NCI-H774 (cell line): ENCODE results near the gene PANX2.

ENCODE experiments used
- DNase-seq: peaks from one replicate; lab custom pipeline; 2025; lab: John Stamatoyannopoulos, UW

The PANX2 gene

DNA sequence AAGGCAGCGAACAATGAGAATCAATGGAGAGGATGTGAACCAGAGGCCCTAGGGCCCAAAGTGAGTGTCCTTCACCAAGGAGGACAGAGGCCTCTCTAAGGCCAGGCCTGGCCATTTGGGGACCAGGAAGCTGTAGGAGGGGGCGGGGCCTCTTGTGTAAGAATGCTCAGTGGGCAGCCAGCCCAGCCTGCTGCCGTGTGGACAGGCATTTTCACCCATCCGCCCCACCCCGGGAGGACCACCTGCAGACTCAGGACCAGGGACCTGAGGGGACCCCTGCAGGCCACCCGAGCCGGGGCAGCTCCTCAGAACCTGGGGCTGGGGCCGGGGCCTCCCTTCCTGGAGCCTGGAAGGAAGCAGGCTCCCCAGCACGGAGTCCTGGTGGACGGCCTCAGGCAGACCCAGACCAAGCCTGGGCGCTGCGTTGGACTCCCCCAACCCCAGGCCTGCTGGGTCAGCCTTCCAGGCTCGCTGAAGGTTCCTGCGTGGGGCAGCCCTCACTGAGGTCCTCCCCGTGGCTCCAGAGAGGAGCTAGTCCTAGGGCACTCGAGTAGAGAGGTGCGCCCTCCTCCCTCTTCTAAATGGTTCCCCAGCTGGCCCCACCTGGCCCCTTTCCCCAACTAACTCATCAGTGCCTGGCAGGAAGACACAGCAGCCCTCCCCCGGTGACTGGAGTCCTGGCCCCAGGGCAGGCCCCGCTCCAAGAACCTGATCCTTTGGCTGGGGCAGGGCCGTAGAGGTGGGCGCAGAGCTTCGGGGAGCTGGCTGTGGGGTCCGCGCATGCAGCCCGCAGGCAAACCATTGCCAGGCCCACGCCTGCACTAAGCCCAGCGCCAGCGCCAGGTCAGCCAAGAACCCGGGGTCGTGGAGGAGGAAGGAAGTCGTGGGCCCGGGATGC is 13.7 kb downstream of the PANX2 start:
- no peak for DNase-seq

DNA sequence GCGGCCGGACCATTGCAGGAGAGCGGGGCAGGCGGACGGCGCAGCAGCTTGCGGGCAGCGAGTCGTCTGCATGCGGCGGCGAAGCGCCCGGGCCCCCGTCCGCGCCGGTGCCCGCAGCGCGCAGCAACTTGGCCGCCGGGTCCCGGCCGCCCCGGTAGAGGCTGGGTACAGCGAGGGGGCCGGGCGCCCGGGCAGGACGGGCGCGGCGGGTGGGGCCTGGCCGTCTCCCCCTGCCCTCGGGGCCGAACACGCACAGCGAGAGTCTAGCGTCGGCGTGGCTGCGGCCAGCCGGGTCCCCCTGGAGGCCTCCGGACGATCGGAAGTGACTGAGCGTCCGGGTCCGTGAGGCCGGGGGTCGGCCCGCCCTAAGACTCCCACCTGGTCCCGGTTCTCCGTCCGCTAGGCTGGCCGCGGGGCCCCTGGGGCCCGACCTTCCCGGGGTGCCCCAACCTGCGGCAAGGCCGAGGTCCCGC is 14.4 kb downstream of the PANX2 start:
- DNase-seq = no peak

GRCh38 chr22:50185375-50186087 is 15.0 kb downstream of the PANX2 start, which contains the start of gene TRABD:
Gene TRABD, plus strand, starts transcription at chr22:50185913. Its CDS starts 7,148 bp downstream, at chr22:50193061.
- DNase-seq = peak; percentile 73

DNA sequence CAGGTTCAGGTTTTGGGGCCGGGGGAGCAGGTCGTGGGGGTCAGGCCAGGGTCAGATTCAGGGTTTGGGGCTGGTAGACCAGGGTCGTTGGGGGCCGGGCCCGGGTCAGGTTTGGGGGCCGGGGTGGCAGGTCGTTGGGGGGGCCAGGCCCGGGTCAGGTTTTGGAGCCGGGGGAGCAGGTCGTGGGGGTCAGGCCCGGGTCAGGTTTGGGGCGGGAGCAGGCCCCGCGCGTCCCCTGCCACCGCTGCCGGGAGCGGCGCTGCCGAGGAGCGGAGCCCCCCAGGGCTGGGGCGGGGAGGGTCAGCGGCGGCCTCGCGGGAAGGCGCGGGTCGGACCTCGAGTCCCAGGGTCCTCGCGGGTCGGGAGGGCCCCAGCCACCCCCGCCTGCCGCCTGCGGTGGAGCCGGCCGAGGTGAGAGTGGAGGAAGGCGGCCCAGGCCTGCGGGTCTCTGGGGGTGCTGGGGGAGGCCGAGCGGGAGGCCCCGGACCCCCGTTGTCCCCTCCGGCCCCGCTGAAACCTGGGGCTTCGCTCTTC is 15.7 kb downstream of the PANX2 start:
- no peak for DNase-seq

DNA sequence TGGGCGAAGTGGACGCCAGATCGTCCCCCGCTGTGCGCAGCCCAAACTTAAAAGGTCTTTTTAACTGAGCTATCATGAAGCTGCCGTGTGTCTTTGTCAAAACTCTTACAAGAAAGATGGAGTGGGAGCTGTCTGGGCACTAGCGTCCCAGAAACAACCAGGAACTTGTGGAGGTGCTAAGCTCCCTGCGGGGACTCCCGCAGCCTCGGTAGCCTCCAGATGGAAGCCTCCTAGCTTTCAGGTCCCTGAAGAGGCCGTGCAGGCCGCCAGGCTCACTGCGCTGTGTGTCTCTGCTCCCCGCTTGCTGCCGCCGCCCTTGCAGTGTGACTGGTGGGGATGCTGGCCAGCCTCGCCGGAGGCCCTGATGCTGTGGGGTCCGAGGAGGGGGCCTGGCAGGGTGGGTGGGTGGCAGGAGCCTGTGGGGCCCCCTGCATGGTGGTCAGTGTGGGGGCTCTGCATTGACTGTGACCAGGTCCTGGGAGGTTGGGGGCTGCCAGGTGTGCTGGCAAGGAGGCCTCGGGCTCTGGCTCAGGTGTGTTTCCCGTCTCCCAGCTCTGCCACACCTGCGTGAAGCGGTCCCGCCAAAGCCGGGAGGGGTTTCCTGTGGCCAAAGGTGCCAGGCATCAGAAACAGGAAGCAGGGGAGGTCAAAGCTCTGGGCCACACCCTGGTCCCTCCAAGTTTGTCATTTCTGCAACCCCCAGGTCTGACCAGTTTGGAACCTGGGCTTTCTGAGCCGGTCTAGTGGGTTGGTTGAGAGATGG is 16.4 kb downstream of the PANX2 start:
- no peak for DNase-seq

DNA sequence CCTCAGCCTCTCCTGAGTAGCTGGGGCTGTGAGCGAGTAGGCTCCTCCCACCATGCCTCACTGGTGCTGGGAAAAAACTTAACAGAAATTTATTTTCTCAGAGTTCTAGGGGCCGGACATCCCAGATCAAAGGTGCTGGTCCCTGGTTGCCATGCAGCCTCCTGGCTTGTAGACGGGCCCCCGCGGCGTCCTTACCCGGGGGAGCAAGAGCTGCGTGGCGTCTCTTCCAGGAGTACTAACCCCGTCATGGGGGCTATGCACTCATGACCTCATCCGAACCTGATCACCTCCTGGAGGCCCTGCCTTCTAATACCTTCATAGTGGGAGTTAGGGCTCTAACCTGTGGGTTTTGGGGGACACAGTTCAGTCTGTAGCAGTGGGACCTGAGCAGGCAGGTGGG is 17.8 kb downstream of the PANX2 start:
- no peak for DNase-seq

DNA sequence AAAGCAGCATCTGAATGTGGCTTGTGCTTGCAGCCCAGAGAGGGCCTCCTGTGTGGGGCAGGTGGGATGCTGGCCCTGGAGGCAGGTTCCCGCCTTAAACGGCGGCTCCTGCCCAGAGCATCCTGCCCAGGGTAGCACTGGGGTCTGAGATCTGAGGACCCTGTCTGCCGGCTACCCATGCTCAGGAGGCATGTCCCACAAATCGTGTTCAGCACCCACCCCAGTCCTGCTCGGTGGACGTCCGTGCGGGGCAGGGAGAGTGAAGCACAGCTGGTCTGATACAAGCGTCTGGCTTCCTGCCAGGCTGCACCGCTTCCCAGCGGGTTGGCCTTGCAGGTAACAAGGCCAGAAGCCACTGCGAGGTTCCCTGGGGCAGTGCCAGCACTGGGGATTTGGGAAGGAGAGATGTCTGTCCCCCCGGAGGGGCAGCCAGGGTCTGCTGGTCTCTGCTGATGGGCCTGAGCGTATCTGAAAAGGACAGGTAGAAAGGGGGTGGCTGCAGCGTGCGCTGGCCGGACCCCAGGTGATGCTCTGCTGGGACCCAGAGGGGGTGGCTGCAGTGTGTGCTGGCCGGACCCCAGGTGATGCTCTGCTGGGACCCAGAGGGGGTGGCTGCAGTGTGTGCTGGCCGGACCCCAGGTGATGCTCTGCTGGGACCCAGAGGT is 18.8 kb downstream of the PANX2 start:
- no peak for DNase-seq

- no peak for DNase-seq
These were observed 19.3 kb downstream of the PANX2 start for GRCh38 chr22:50189849-50190181.

DNA sequence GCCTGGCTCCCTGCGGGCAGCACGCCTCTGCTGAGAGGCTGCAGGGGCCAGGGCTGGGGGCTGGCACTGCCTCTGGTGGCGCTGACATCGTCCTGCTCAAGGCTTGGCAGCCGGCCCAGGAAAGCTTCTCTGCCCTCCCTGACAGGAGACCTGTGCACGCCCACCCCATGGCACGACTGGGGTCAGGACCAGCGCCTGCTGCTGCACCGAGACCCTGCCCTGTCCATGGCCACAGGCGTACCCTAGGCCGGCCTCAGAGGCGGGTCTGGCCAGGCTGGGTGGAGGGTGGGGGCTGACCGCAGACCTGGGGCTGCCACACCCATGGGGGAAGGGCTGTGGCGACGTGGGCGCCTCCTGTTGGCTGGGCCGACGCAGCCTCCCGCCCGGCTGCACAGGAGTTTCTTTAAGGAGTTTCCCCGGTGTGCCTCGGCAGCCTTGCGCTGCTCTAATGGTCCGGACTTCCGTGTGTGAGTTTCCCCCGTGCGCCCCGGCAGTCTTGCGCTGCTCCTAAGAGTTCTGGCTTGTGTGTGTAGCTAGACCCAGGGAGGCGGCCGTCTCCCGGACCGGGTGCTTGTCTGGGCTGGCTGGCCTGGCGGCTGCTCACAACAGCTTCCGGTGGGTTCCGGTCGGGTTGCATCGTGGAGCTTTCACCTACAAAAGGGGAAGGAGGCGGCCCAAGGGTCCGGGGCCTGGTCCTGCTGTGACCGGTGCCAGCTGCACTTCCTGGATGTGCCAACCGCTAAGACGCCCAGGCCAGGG is 19.8 kb downstream of the PANX2 start:
- no peak for DNase-seq

- no peak for DNase-seq
These were observed 20.6 kb downstream of the PANX2 start for GRCh38 chr22:50190941-50191741.

DNA sequence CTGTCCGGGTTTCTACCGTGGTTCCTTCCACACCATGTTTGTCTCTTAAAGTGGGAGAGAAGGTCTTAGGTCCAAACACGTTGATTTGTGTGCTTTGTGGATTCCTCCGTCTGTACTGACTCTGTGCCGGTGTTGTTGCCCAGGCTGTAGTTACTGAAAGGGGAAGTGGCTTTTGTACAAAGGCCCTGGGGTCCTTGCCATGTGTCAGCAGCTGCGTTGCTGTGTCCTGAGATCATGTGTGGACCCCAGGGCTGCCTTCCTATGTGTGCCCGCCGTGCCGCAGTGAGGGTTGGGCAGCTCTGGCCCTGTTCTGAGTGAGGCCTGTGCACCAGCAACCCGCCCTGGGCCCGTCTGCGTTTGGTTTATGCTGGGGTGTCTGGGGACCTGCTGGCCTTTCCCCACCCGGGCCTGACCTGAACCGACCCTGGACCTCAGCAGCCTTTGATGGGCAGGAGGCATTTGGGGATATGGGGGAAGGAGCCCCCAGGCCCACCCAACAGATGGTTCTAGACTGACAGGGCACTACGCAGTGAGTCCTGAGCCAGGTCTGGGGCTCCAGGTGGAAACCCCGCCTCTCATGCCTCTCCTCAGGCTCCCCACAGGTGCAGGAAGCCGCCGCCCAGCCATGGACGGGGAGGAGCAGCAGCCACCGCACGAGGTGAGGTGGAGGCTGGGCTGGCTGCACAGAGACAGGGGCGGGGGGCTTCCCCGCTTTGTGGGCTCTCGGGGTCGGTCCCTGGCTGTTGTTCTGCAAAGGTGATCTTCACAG is 22.1 kb downstream of the PANX2 start:
- no peak for DNase-seq

- no peak for DNase-seq
These were observed 23.1 kb downstream of the PANX2 start for GRCh38 chr22:50193621-50194020.

DNA sequence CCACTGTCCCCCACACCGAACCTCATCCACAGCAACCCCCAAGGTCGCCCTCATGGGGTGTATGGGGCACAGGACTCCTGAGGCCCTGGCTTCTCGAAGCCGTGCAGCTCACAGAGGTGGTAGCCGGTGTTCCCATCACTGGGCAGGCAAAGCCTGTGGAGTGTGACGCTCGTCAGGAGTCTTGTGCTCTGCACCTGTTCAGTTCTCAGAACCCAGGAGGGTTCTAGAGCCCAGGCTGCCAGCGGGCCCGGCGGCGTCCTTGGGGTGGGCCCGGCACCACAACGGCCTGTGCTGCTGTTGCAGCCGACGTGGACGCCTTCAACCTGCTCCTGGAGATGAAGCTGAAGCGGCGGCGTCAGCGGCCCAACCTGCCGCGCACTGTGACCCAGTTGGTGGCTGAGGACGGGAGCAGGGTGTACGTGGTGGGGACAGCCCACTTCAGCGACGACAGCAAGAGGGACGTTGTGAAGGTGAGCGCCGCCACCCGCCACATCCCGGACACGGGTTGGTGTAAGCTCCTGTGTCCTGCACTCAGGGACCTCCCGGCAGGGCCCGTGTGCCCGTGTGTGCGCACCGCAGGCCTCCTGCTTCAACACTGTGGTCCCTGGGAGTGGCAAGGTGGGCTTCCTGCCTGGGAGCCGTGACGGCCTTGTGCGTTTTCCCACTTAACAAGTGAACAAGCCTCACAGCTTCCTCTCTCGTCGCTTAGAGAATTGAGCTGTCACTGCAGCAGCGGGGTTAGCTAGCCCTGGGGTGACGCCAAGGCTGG is 23.7 kb downstream of the PANX2 start:
- DNase-seq = no peak

- DNase-seq = no peak
These were observed 25.7 kb downstream of the PANX2 start for GRCh38 chr22:50196256-50196655.

DNA sequence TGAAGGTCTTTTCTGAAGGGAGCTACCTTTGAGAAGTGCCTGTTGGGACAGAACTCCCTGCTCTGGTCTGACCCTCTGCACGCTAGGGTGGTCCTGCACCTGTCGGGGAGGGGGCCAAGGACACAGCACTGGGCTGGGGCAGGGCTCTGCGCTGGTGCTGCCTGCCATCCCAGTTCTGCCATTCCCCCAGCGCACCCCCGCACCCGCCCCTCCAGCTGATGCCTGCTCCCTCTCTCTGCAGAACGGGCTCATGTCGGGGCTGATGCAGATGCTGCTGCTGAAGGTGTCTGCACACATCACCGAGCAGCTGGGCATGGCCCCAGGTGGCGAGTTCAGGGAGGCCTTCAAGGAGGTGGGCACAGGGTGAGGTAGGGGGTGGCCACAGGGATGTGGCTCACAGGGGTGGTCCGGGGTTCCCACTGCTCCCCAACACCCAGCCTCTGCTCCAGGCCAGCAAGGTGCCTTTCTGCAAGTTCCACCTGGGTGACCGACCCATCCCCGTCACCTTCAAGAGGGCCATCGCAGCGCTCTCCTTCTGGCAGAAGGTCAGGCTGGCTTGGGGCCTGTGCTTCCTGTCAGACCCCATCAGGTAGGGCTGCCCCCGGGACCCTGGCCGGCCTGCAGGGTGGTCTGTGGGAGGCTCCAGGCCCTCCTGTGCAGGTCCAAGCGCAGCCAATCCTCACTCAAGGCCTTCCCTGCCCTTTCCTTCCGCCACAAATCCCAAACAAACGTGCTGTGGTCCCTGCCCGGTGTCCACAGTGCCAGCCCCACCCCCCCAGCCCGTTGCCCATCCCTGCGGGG is 26.7 kb downstream of the PANX2 start:
- DNase-seq = no peak

GRCh38 chr22:50197856-50198623 is 27.5 kb downstream of the PANX2 start:
- DNase-seq = no peak

GRCh38 chr22:50198624-50199017 is 28.1 kb downstream of the PANX2 start:
- DNase-seq = no peak
